ENCODE results near the gene RASGRP4. TPM values are rescaled to one million over a fixed set of nuclear protein-coding genes. Genes with fewer than 3 reads are reported as not detected.

The RASGRP4 gene
- total and polyA plus RNA-seq, 2 donors: 0.95 to 2.4 TPM

DNA sequence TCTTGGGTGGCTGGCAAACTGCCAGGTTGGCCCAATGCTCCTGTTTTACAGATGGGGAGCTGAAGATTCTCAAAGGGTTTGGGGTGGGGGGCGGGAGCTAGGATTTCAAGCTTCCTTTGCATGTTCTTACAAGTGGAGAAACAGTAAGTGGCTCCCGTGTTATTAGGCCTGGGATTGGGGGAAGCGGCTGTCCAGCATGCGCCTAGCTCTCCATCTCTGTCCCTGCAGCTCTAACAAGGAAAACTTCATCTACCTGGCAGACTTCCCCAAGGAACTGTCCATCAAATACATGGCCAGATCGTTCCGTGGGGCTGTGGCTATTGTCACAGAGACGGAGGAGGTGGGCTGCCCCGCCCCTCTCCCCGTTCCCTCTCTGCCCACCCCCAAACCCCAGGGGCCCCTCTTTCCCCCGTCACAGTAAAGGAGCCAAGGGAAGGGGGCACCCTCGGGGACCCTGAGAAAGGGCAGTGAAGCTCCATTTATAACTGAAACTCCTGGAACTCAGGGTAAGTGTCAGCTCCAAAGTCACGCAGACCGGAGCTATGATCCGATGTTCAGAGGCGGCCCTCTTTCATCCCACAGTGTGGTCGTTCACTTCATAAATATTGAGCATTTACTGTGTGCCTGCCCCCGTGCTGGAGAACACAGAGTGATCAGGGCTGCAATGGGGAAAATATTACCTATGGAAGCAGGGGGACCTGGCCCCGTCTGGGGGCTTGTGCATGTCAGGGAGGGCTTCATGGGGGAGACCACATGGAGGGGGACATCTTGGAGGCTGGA is 66.6 kb downstream of the RASGRP4 start:
- 52% methylated on average over 18 of the region's 18 CpGs for WGBS
- Histone ChIP-seq H3K36me3 (ENCODE audit: insufficient read depth) (no peaks in the 10 kb centered on the region), H3K27ac (ENCODE audit: low read depth) (no peak overlapping the region), H3K4me1 (ENCODE audit: insufficient read depth) (no peaks in the 10 kb centered on the region), H3K4me3 (ENCODE audit: low read depth, low read length) (no peak overlapping the region)
- DNase-seq (ENCODE audit: extremely low spot score): no peak

Other genes starting within 250 kb of the RASGRP4 start
- gene DPF1, start 202.0 kb downstream of the RASGRP4 start, total RNA-seq: 1.1 TPM
- gene DPF1, start 202.0 kb downstream of the RASGRP4 start, polyA plus RNA-seq: 0.24 TPM
- gene PPP1R14A, start 169.8 kb downstream of the RASGRP4 start, total RNA-seq: 5.9 TPM
- gene PPP1R14A, start 169.8 kb downstream of the RASGRP4 start, polyA plus RNA-seq: 468 TPM
- gene SPINT2, start 161.6 kb downstream of the RASGRP4 start, total RNA-seq: 52.0 TPM
- gene SPINT2, start 161.6 kb downstream of the RASGRP4 start, polyA plus RNA-seq: 125 TPM
- gene C19orf33, start 122.0 kb downstream of the RASGRP4 start, total RNA-seq: 36.8 TPM
- gene C19orf33, start 122.0 kb downstream of the RASGRP4 start, polyA plus RNA-seq: 89.0 TPM
- 17.7 TPM for gene YIF1B, start 110.3 kb downstream of the RASGRP4 start, total RNA-seq
- gene YIF1B, start 110.3 kb downstream of the RASGRP4 start, polyA plus RNA-seq: 34.3 TPM
- 11.8 TPM for gene KCNK6, start 106.4 kb downstream of the RASGRP4 start, total RNA-seq
- gene KCNK6, start 106.4 kb downstream of the RASGRP4 start, polyA plus RNA-seq: 15.8 TPM
- gene CATSPERG, start 90.4 kb downstream of the RASGRP4 start, total RNA-seq: 4.9 TPM
- 1.3 TPM for gene CATSPERG, start 90.4 kb downstream of the RASGRP4 start, polyA plus RNA-seq
- gene PSMD8, start 51.6 kb downstream of the RASGRP4 start, total RNA-seq: 102 TPM
- gene PSMD8, start 51.6 kb downstream of the RASGRP4 start, polyA plus RNA-seq: 166 TPM
- gene GGN, start 38.2 kb downstream of the RASGRP4 start, total RNA-seq: not detected
- 0.58 TPM for gene GGN, start 38.2 kb downstream of the RASGRP4 start, polyA plus RNA-seq
- gene SPRED3, start 37.5 kb downstream of the RASGRP4 start, total RNA-seq: 0.05 TPM
- gene SPRED3, start 37.5 kb downstream of the RASGRP4 start, polyA plus RNA-seq: 0.72 TPM
- 5.1 TPM for gene FAM98C, start 23.1 kb downstream of the RASGRP4 start, total RNA-seq
- 27.9 TPM for gene FAM98C, start 23.1 kb downstream of the RASGRP4 start, polyA plus RNA-seq
- gene RYR1, start 7.5 kb upstream of the RASGRP4 start, total RNA-seq: 5.3 TPM
- 1.1 TPM for gene RYR1, start 7.5 kb upstream of the RASGRP4 start, polyA plus RNA-seq
- 2.2 TPM for gene MAP4K1, start 191.7 kb upstream of the RASGRP4 start, total RNA-seq
- 1.9 TPM for gene MAP4K1, start 191.7 kb upstream of the RASGRP4 start, polyA plus RNA-seq
- gene EIF3K, start 193.0 kb upstream of the RASGRP4 start, total RNA-seq: 92.4 TPM
- 373 TPM for gene EIF3K, start 193.0 kb upstream of the RASGRP4 start, polyA plus RNA-seq
- 140 TPM for gene ACTN4, start 221.4 kb upstream of the RASGRP4 start, total RNA-seq
- gene ACTN4, start 221.4 kb upstream of the RASGRP4 start, polyA plus RNA-seq: 304 TPM

Measured in urinary bladder (tissue), 4 donors.